Lung (tissue), 12 donors: ENCODE data around the gene KCNA3. TPM values are rescaled to one million over a fixed set of nuclear protein-coding genes. Genes with fewer than 3 reads are reported as not detected.

Experiments
- ATAC-seq: fragments of 200-7000 bp; cut with Tn5 transposase; one replicate; pipeline ENCODE4 v1.9.1; 2020; ENCODE audit warnings: moderate number of reproducible peaks; ENCODE audit not compliant: insufficient read depth, low FRiP score
- DNase-seq, 3 donors: peaks; one replicate each; pipeline ENCODE4 v3.0.0-alpha.2; 2013 to 2017
- H3K27ac ChIP-seq, 2 donors: one replicate each; pipeline ENCODE4 v1.5.1; 2013; ENCODE audit warnings: mild to moderate bottlenecking in 2 of 2, moderate library complexity in 2 of 2, control low read depth in 1 of 2, inconsistent platforms in 1 of 2, low read depth in 1 of 2, low read length in 1 of 2
- H3K27me3 ChIP-seq, 3 donors: one replicate each; pipeline ENCODE4 v1.5.1; 2013; ENCODE audit warnings: low read length in 2 of 3; ENCODE audit not compliant: control insufficient read depth in 3 of 3, insufficient read depth in 3 of 3
- H3K36me3 ChIP-seq, 4 donors: one replicate each; pipeline ENCODE4 v1.5.1; 2013; ENCODE audit warnings: low read length in 4 of 4, mild to moderate bottlenecking in 1 of 4, moderate library complexity in 1 of 4; ENCODE audit not compliant: control insufficient read depth in 4 of 4, insufficient read depth in 4 of 4
- H3K4me1 ChIP-seq, 5 donors: one replicate each; pipeline ENCODE4 v1.5.1; 2013; ENCODE audit warnings: low read length in 5 of 5, mild to moderate bottlenecking in 2 of 5, moderate library complexity in 1 of 5; ENCODE audit not compliant: control insufficient read depth in 5 of 5, insufficient read depth in 5 of 5
- H3K4me3 ChIP-seq: one replicate; pipeline ENCODE4 v1.5.1; 2013; ENCODE audit warnings: mild to moderate bottlenecking, control low read depth, moderate library complexity
- H3K9ac ChIP-seq, 2 donors: one replicate each; pipeline ENCODE4 v1.5.1; 2013; ENCODE audit warnings: low read length in 2 of 2, control low read depth in 1 of 2; ENCODE audit not compliant: insufficient read depth in 1 of 2
- H3K9me3 ChIP-seq, 4 donors: one replicate each; pipeline ENCODE4 v1.5.1; 2013; ENCODE audit warnings: low read length in 3 of 4, mild to moderate bottlenecking in 1 of 4, moderate library complexity in 1 of 4; ENCODE audit not compliant: control insufficient read depth in 4 of 4, insufficient read depth in 3 of 4
- WGBS, 2 donors: extraction: QIAGEN DNeasy Blood & Tissue Kit; methylation state at CpG; one replicate each; pipeline ENCODE4 v1.1.7; 2013; 5-methylcytosine and 5-hydroxymethylcytosine counted together
- polyA plus RNA-seq, 2 donors: library from polyadenylated mRNA; stranded (reverse); fragments of 200-250 nt; gene quantifications; one replicate each; pipeline ENCODE4 v1.2.1, GENCODE V29; 2013
- total RNA-seq, 2 donors: library from RNA; depleted of rRNA in 1 of 2; stranded (reverse); fragments of >200 nt in 1 of 2; gene quantifications; one replicate each; pipeline ENCODE4 v1.2.1, GENCODE V29; 2014 to 2021
- TF ChIP-seq, protein P1 (sequence below): IDR thresholded peaks from 2 replicates; pipeline ENCODE4 v1.5.1; 2012; ENCODE audit warnings: mild to moderate bottlenecking; ENCODE audit errors: control extremely low read depth, extremely low read depth
- donor health status: control.
- donor health status: control.
- donor health status: Bipolar disorder and iron deficiency.
- donor health status: healthy.
- donor health status: DM: yes; HTN: yes; CAD: no.

Gene KCNA3
- total and polyA plus RNA-seq, 4 donors, result 0.75 to 10.2 (median 3.9) TPM

DNA sequence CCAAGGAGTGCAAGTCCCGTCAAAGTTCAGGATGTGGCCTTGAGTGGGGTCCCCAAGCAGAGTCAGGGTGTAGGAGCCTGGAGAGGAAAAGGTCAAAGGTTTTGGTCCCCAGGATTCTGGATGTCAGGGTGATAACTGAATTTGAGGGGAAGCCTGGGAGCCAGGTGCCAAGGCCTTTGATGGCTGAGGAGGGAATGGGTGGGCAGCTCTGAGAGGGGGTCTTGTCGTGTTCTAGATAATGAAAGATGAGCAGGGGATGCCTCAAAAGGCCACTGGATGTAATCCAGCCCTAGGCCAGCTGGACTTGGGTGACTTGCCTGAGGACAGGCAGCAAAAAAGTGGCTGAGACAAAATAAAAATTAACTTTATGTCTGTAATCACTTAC is 41.1 kb downstream of the KCNA3 start:
- no peak overlapping the region for H3K27ac ChIP-seq
- no peak for ATAC-seq

DNA sequence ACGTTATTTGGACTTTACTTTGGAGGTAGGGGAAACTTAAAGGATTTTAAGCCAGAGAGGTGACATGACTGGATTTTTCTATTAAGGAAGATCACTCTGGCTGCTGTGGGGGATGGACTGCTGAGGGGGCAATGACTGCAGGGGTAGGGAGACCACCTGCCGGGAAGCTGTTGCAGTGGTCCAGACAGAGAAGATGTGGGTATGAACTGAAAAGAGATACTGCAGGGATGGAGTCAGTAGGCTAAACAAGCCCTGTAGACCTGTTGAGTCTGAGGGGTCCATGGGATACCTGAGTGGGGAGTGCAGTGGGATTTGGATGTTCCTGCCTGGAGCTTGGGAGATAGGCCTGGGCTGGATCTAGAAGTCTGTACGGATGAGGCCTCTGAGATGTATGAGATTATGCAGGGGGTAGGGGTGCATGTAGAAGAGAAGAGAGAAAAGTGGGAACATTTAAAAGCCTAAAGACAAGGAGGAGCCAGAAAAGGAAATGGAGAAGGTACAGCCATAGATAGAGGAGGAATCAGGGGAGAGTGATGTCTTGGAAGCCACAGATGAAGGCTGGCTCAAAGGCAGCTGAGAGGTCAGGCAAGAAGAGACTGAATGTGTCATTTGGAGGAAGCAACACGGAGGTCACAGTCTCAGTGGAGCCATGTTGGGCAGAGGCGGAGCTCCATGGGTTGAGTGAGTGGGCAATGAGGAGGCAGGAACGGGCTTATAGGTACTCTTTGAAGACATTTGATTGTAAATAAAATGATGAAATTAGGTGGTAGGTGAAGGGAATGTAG is 42.7 kb downstream of the KCNA3 start:
- H3K9me3 ChIP-seq, result no peaks in the 10 kb centered on the region
- peaks cover 0 to 22% (median 7%) of the 10 kb centered on the region in 5 donors for H3K4me1 ChIP-seq
- 84 to 85% methylated on average over 6 of the region's 6 CpGs for WGBS, 2 donors
- no peak overlapping the region for H3K9ac ChIP-seq
- H3K36me3 ChIP-seq, result no peaks in the 10 kb centered on the region
- TF ChIP-seq, protein P1, sequence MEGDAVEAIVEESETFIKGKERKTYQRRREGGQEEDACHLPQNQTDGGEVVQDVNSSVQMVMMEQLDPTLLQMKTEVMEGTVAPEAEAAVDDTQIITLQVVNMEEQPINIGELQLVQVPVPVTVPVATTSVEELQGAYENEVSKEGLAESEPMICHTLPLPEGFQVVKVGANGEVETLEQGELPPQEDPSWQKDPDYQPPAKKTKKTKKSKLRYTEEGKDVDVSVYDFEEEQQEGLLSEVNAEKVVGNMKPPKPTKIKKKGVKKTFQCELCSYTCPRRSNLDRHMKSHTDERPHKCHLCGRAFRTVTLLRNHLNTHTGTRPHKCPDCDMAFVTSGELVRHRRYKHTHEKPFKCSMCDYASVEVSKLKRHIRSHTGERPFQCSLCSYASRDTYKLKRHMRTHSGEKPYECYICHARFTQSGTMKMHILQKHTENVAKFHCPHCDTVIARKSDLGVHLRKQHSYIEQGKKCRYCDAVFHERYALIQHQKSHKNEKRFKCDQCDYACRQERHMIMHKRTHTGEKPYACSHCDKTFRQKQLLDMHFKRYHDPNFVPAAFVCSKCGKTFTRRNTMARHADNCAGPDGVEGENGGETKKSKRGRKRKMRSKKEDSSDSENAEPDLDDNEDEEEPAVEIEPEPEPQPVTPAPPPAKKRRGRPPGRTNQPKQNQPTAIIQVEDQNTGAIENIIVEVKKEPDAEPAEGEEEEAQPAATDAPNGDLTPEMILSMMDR, result no peak
- DNase-seq (no peak), ATAC-seq (no peak)
- peaks cover 0 to 10% (median 4%) of the 10 kb centered on the region in 3 donors for H3K27me3 ChIP-seq
- H3K4me3 ChIP-seq, result no peak overlapping the region
- no peak overlapping the region for H3K27ac ChIP-seq

More for the DNA sequence above, 41.1 kb downstream of the KCNA3 start:
- WGBS, 2 donors, result 74 to 85% methylated on average over 2 of the region's 2 CpGs
- no peaks in the 10 kb centered on the region for H3K9me3 ChIP-seq
- H3K36me3 ChIP-seq, result no peaks in the 10 kb centered on the region
- TF ChIP-seq, protein P1, result no peak
- peaks cover 0 to 6% (median 4%) of the 10 kb centered on the region in 3 donors for H3K27me3 ChIP-seq
- DNase-seq, result no peak
- H3K4me3 ChIP-seq, result no peak overlapping the region
- no peak overlapping the region for H3K9ac ChIP-seq
- peaks cover 0 to 29% (median 7%) of the 10 kb centered on the region in 5 donors for H3K4me1 ChIP-seq

DNA sequence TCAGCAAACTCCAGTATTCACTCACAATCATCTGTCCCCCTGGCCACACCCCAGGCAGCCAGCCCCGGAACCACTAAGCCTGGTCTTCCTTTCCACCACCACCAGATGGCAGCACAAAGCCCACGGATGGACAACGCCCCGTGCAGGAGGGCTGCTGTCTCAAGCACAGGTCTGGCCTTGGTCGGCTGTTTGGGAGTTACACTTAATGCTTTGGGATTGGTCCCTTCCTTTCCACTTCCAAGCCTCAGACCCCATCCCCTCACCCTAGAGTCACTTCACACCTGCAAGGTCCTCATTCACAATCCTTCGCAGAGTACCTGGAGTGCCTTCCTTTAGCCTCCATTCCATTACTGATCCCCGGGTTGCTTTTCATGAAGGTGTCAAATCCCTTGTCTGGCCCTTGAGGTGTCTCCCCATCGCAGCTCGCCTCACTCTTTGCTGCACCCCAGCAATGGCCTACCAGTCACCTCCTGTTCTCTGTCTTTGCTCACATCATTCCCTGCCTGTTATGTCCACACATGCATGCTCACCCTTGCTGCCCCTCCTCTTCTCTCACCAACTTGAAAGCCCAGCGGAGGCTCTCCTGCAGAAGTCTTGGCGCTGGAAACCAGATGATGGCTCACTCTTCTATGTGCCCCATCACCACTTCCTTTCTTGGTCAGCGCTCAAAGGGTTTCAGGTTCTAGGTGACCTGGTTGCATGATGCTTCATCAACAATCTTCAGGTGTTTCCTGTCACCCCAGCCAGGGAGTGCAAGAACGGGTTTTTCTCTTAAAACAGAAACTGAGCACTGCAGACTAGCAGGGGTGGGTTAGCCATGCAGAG is 43.7 kb downstream of the KCNA3 start:
- Histone ChIP-seq H3K9ac (no peak overlapping the region), H3K4me3 (no peak overlapping the region), H3K4me1 (peaks cover 0 to 21% (median 7%) of the 10 kb centered on the region in 5 donors), H3K27me3 (peaks cover 0 to 10% (median 4%) of the 10 kb centered on the region in 3 donors), H3K36me3 (no peaks in the 10 kb centered on the region), H3K27ac (no peak overlapping the region), H3K9me3 (no peaks in the 10 kb centered on the region)
- TF ChIP-seq, protein P1, result peak; percentile 64
- DNase-seq (peak; percentile 67 to 76 (median 71)), ATAC-seq (peak; percentile 50)
- 25 to 28% methylated on average over 13 of the region's 13 CpGs for WGBS, 2 donors
